Epithelial cell of esophagus (primary cell): ENCODE measurements around the gene BRF1.
A peak's percentile ranks its signal among the peaks of the same experiment; 100 is the strongest.
"Not testable (repeated sequence)": the region's sequence is repeated elsewhere in the genome, so short reads cannot be mapped to it uniquely, and the experiment has no call there.

ENCODE experiments used
- DNase-seq: peaks from one replicate; pipeline ENCODE4 v3.0.0; 2010; ENCODE audit warnings: low read depth
- H3K4me3 ChIP-seq: 2 replicates; pipeline ENCODE4 v1.5.1; 2011; ENCODE audit warnings: mild to moderate bottlenecking, low read length, control low read depth
- CTCF ChIP-seq: IDR thresholded peaks from 2 replicates; pipeline ENCODE4 v1.5.1; 2011; ENCODE audit warnings: low read depth, mild to moderate bottlenecking, low read length, control low read depth, inconsistent platforms; ENCODE audit not compliant: insufficient read depth; ENCODE audit errors: missing control alignments

Gene BRF1

DNA sequence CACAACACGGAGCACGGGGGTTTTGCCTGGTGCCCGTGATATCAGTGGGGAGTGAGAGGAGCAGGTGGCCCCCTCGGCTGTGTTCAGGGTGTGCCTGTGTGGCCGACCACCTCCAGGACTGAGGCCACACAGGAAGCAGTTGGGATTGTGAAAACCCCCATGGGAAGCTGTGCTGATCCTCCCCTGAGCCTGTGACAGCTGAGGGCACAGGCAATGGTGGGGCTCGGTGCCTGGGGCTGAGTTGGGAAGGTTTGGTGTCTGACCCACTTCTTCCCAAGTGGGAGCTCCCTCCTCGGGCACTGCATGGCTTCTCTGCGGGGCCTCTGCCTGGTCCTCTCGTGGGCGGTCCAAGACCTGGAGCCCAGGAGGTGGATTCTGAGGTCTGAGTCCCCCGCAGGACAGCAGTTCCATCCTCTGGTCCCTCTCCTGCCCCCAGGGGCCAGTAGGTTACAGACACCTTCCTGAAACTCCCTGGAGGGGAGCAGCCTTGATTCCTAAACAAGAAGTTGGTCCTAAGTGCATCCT lies 31.6 kb upstream of the BRF1 start:
- TF ChIP-seq CTCF: no peak

DNA sequence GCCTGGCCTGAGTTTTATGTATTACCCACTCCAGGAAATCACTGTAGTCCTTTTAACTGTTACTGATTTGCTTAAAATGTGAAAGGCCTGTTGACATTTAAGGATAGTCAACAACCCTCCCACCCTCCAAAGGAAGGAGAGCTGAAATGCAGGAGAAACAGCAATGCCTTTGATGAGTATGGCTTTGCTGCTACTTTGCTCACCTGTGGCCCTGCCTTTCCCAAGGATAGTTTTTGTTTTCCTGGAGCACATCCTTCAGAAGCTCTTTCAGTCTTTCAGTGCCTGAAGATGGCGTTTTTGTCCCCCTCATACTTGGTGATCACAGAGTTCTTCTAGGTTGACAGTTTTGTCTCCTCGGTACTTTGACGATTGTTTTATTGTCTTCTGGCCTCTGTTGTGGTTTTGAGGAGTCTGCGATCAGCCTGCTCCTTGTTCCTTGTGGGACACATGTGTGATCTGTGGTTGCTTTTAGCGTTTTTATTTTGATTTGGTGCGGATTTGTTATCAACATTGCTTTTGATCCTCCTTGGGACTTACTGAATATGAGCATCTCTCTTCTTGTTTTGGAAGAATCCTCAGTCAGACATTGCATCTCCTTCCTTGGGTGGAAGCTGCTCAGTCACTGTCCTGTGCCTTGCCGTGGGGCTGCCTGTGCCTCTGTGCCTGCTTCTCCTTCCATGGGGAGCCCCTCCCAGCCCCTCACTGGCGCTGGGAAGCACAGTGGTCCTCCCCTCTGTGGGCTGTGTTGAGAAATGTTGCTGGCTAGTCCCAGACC lies 31.0 kb upstream of the BRF1 start:
- TF ChIP-seq CTCF: no peak
- no peak for DNase-seq

More for the DNA sequence above, 31.6 kb upstream of the BRF1 start:
- no peak for DNase-seq
- H3K4me3 ChIP-seq: no peak overlapping the region

DNA sequence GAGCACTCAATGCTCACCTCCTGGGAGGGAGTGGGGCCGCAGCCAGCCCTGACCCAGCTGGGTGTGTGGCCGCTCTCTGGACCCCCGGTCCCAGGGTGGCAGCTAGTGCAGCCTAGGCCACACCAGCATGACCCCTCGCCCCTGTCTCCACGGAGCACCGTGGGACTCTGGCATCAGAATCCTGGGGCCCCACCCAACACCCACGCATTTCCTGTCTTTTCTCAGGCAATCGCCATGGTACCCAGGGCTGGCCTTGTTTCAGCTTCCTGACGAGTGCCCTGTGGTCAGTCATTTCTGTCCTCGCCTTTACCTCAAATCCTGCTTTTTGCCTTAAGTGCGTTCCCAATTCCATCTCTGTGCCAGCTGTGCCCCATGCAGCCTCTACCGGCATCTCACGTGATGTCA lies 29.7 kb upstream of the BRF1 start:
- peak; percentile 33 for DNase-seq
- H3K4me3 ChIP-seq: no peak overlapping the region
- TF ChIP-seq CTCF: no peak

More for the DNA sequence above, 31.0 kb upstream of the BRF1 start:
- H3K4me3 ChIP-seq: no peak overlapping the region

- DNase-seq: no peak
- no peak overlapping the region for H3K4me3 ChIP-seq
- TF ChIP-seq CTCF: no peak
These were observed 28.8 kb upstream of the BRF1 start for GRCh38 chr14:105329411-105330150.

GRCh38 chr14:105328678-105329390 lies 28.0 kb upstream of the BRF1 start:
- no peak for TF ChIP-seq CTCF
- DNase-seq: no peak
- H3K4me3 ChIP-seq: no peak overlapping the region

DNA sequence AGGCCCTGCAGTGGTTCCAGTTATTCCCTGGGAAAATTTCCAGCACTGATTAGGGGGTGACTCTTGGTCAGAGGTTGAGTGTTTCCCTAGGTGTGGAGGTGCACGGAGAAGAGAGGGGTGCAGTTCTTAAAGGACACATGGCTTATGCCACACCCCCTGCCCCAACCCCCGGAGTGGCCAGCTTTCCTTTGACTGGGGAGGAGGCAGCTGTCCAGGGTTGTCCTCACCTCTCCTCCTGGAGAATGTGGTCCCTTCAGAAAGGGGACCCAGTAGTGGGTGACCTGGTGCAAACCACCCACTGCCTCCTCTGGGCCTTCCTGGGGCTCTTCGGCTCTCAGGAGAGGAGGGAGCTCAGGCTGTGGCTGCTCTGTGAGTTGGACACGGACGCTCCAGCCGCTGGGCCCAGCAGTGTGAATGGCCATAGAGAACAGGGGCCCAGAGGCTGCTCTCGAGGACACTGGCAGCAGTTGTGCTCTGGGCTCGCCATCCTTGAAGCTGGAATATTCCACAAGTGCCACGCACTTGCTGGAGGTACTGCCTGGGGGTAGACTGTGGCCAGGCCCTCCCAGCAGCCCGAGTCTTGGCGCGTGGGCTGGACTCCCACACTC lies 27.4 kb upstream of the BRF1 start:
- DNase-seq: no peak

GRCh38 chr14:105327695-105328045 lies 26.9 kb upstream of the BRF1 start:
- not testable (repeated sequence) for H3K4me3 ChIP-seq, DNase-seq

More for the DNA sequence above, 27.4 kb upstream of the BRF1 start:
- H3K4me3 ChIP-seq: no peak overlapping the region
- no peak for TF ChIP-seq CTCF
